ENCODE measurements around the gene CORIN. TPM values are rescaled to one million over a fixed set of nuclear protein-coding genes. Genes with fewer than 3 reads are reported as not detected.
"Not testable (repeated sequence)": the region's sequence is repeated elsewhere in the genome, so short reads cannot be mapped to it uniquely, and the experiment has no call there.

CORIN gene
- polyA plus RNA-seq, 3 donors = 4.8 to 5.6 (median 5.5) TPM

GRCh38 chr4:47694322-47694721 lies 143.5 kb downstream of the CORIN start:
- DNase-seq = no peak

GRCh38 chr4:47692691-47693090 lies 145.2 kb downstream of the CORIN start:
- no peak for DNase-seq

GRCh38 chr4:47691757-47692383 lies 146.0 kb downstream of the CORIN start:
- not testable (repeated sequence) for DNase-seq

GRCh38 chr4:47690611-47691010 lies 147.3 kb downstream of the CORIN start:
- no peak for DNase-seq

- peak; percentile 23 for DNase-seq
Observed at GRCh38 chr4:47686294-47686872, 151.5 kb downstream of the CORIN start.

- DNase-seq = no peak
Observed at GRCh38 chr4:47675806-47676205, 162.1 kb downstream of the CORIN start.

- no peak for DNase-seq
Observed at GRCh38 chr4:47674144-47674543, 163.7 kb downstream of the CORIN start.

- DNase-seq = no peak
Observed at GRCh38 chr4:47672696-47673095, 165.2 kb downstream of the CORIN start.

- DNase-seq = no peak
Observed at GRCh38 chr4:47669946-47670345, 167.9 kb downstream of the CORIN start.

- peak; percentile 60 for DNase-seq
Observed at GRCh38 chr4:47668810-47669408, 169.0 kb downstream of the CORIN start.

GRCh38 chr4:47668256-47668655 lies 169.6 kb downstream of the CORIN start:
- no peak for DNase-seq

GRCh38 chr4:47667552-47667951 lies 170.3 kb downstream of the CORIN start:
- no peak for DNase-seq

GRCh38 chr4:47664051-47664826 lies 173.6 kb downstream of the CORIN start:
- no peak for DNase-seq

- no peak for DNase-seq
Observed at GRCh38 chr4:47662975-47663374, 174.9 kb downstream of the CORIN start.

GRCh38 chr4:47661741-47662140 lies 176.1 kb downstream of the CORIN start:
- no peak for DNase-seq

GRCh38 chr4:47659342-47659741 lies 178.5 kb downstream of the CORIN start:
- DNase-seq = no peak

GRCh38 chr4:47654972-47655693 lies 182.7 kb downstream of the CORIN start:
- DNase-seq = no peak

GRCh38 chr4:47652092-47652491 lies 185.8 kb downstream of the CORIN start:
- DNase-seq = no peak

- DNase-seq = no peak
Observed at GRCh38 chr4:47651231-47651630, 186.6 kb downstream of the CORIN start.

GRCh38 chr4:47650584-47651130 lies 187.2 kb downstream of the CORIN start:
- no peak for DNase-seq

GRCh38 chr4:47647544-47647943 lies 190.3 kb downstream of the CORIN start:
- DNase-seq = no peak

- no peak for DNase-seq
Observed at GRCh38 chr4:47647029-47647428, 190.8 kb downstream of the CORIN start.

Measured in renal pelvis (tissue), 4 donors.